ENCODE data around the gene ITK. TPM values are rescaled to one million over a fixed set of nuclear protein-coding genes. Genes with fewer than 3 reads are reported as not detected.
"Not testable (repeated sequence)": the region's sequence is repeated elsewhere in the genome, so short reads cannot be mapped to it uniquely, and the experiment has no call there.

The ITK gene
- total and polyA plus RNA-seq, 12 donors: 0.09 to 4.7 (median 0.68) TPM; not detected in 1

- peaks cover 0 to 38% (median 3%) of the 10 kb centered on the region in 7 donors for H3K27me3 ChIP-seq
- WGBS, 2 donors: 70 to 89% methylated on average over 3 of the region's 3 CpGs
- intact Hi-C loops (cut with DNase I): no loop called here
- H3K36me3 ChIP-seq: no peaks in the 10 kb centered on the region
- DNase-seq (no peak), ATAC-seq (no peak)
- no peaks in the 10 kb centered on the region for H3K4me1 ChIP-seq
- H3K27ac ChIP-seq: peak overlapping the region in 1 of 10 donors; percentile 83
- H3K9me3 ChIP-seq: peaks cover 0 to 1% (median 0%) of the 10 kb centered on the region in 11 donors
- H3K4me3 ChIP-seq: no peak overlapping the region
- TF ChIP-seq CTCF (IDR thresholded peaks at IDR 0.05): no peak
Measured at GRCh38 chr5:157178966-157179365, 1.7 kb upstream of the ITK start.

GRCh38 chr5:157182143-157182757 is 1.6 kb downstream of the ITK start:
- TF ChIP-seq CTCF (IDR thresholded peaks at IDR 0.05): no peak
- Histone ChIP-seq H3K4me1 (no peaks in the 10 kb centered on the region), H3K4me3 (peak overlapping the region in 1 of 10 donors; percentile 47), H3K9me3 (peaks cover 0 to 5% (median 0%) of the 10 kb centered on the region in 11 donors), H3K27me3 (peaks cover 0 to 42% (median 3%) of the 10 kb centered on the region in 7 donors), H3K27ac (peak overlapping the region in 1 of 10 donors; percentile 83), H3K36me3 (no peaks in the 10 kb centered on the region)
- 63 to 68% methylated on average over 3 of the region's 3 CpGs for WGBS, 2 donors
- DNase-seq (no peak), ATAC-seq (no peak)
- intact Hi-C loops (cut with DNase I): no loop called here

GRCh38 chr5:157184117-157184670 is 3.6 kb downstream of the ITK start:
- H3K4me3 ChIP-seq: peak overlapping the region in 1 of 10 donors; percentile 47
- intact Hi-C loops (cut with DNase I): no loop called here
- WGBS, 2 donors: 73 to 87% methylated on average over 8 of the region's 8 CpGs
- ATAC-seq (no peak), DNase-seq (no peak)
- no peaks in the 10 kb centered on the region for H3K4me1 ChIP-seq
- no peak for TF ChIP-seq CTCF (IDR thresholded peaks at IDR 0.05)
- no peaks in the 10 kb centered on the region for H3K36me3 ChIP-seq
- H3K27me3 ChIP-seq: peaks cover 0 to 28% (median 3%) of the 10 kb centered on the region in 7 donors
- H3K27ac ChIP-seq: peak overlapping the region in 1 of 10 donors; percentile 83
- peaks cover 0 to 5% (median 0%) of the 10 kb centered on the region in 11 donors for H3K9me3 ChIP-seq

- intact Hi-C loops (cut with DNase I): not testable (repeated sequence)
Measured at GRCh38 chr5:157185122-157185521, 4.5 kb downstream of the ITK start.

More at GRCh38 chr5:157185122-157185521, 4.5 kb downstream of the ITK start:
- 91 to 92% methylated on average over 6 of the region's 6 CpGs for WGBS, 2 donors
- not testable (repeated sequence) for H3K4me1 ChIP-seq, H3K27ac ChIP-seq, ATAC-seq, DNase-seq, H3K9me3 ChIP-seq, H3K36me3 ChIP-seq
- peaks cover 0 to 19% (median 3%) of the 10 kb centered on the region in 7 donors for H3K27me3 ChIP-seq
- H3K4me3 ChIP-seq: peak overlapping the region in 1 of 10 donors; percentile 47
